Left renal cortex interstitium (tissue), 4 donors: Measurements from ENCODE around the gene LHX1. TPM values are rescaled to one million over a fixed set of nuclear protein-coding genes. Genes with fewer than 3 reads are reported as not detected.

Source experiments
- DNase-seq, 4 donors: peaks; one replicate each; pipeline ENCODE4 v3.0.0-alpha.2; 2013; ENCODE audit warnings: low read depth in 4 of 4, low spot score in 2 of 4, missing footprints in 1 of 4
- polyA plus RNA-seq, 4 donors: library from polyadenylated mRNA; unstranded; fragments of 120-200 nt; gene quantifications; one replicate each; pipeline ENCODE4 v1.2.1, GENCODE V29; 2013; ENCODE audit not compliant: insufficient read length in 4 of 4

Gene LHX1
- polyA plus RNA-seq, 4 donors = 68.9 to 159 (median 106) TPM

GRCh38 chr17:36937959-36938565 lies 787 bp downstream of the LHX1 start:
- no peak for DNase-seq

- no peak for DNase-seq
These were observed 1.3 kb downstream of the LHX1 start for GRCh38 chr17:36938566-36939051.

- no peak for DNase-seq
These were observed 2.0 kb downstream of the LHX1 start for GRCh38 chr17:36939052-36939801.

- no peak for DNase-seq
These were observed 2.6 kb downstream of the LHX1 start for GRCh38 chr17:36939802-36940312.

- DNase-seq = no peak
These were observed 3.3 kb downstream of the LHX1 start for GRCh38 chr17:36940313-36941264.

- DNase-seq = no peak
These were observed 4.2 kb downstream of the LHX1 start for GRCh38 chr17:36941265-36942010.

GRCh38 chr17:36942019-36942599 lies 4.8 kb downstream of the LHX1 start:
- no peak for DNase-seq

GRCh38 chr17:36942631-36943125 lies 5.4 kb downstream of the LHX1 start:
- no peak for DNase-seq

GRCh38 chr17:36943250-36944191 lies 6.2 kb downstream of the LHX1 start:
- DNase-seq = no peak

GRCh38 chr17:36944553-36944952 lies 7.3 kb downstream of the LHX1 start:
- no peak for DNase-seq

GRCh38 chr17:36945140-36945539 lies 7.9 kb downstream of the LHX1 start:
- DNase-seq = no peak

- no peak for DNase-seq
These were observed 8.9 kb downstream of the LHX1 start for GRCh38 chr17:36945959-36946725.

GRCh38 chr17:36946726-36947091 lies 9.4 kb downstream of the LHX1 start:
- no peak for DNase-seq

- DNase-seq = no peak
These were observed 10.8 kb downstream of the LHX1 start for GRCh38 chr17:36947922-36948716.

- DNase-seq = peak in 3 of 4 donors; percentile 88 to 92 (median 91)
These were observed 11.6 kb downstream of the LHX1 start, which contains the start of gene AATF for GRCh38 chr17:36948717-36949460. Gene AATF (plus strand): TSS chr17:36948954. CDS start chr17:36949126, 172 bp downstream.

GRCh38 chr17:36949461-36949927 lies 12.2 kb downstream of the LHX1 start:
- no peak for DNase-seq
